ENCODE measurements around the gene GYS1. TPM values are rescaled to one million over a fixed set of nuclear protein-coding genes. Genes with fewer than 3 reads are reported as not detected.
A peak's percentile ranks its signal among the peaks of the same experiment; 100 is the strongest.

The GYS1 gene
- polyA plus RNA-seq, 1 donor, result 39.1 TPM

DNA sequence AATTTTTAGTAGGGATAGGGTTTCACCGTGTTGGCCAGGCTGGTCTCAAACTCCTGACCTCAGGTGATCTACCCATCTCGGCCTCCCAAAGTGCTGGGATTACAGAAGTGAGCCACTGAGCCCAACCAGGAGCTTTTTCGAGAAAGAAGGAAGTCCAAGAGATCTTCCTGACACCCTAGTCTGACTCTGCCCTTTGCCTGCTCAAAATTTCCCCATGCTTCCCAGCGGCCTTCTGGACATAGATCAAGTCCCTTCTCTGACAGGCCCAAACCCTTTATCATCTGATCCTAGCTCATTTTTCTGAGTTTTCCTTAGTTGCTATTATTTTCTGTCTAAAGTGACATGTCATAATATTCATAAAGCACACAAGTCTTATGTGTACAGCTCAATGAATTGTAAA, 40.0 kb downstream of the GYS1 start:
- Histone ChIP-seq H3K9me3 (ENCODE audit: control insufficient read depth, low read depth, low read length) (no peaks in the 10 kb centered on the region), H3K36me3 (ENCODE audit: control insufficient read depth, insufficient read depth, low read length) (peaks cover 9% of the 10 kb centered on the region), H3K27ac (ENCODE audit: low read length) (peak overlapping the region; percentile 27), H3K27me3 (ENCODE audit: control insufficient read depth, insufficient read depth, low read length) (no peaks in the 10 kb centered on the region), H3K4me3 (ENCODE audit: low read length) (no peak overlapping the region), H3K4me1 (ENCODE audit: control insufficient read depth, insufficient read depth, low read length) (peaks cover 18% of the 10 kb centered on the region)
- no peak for DNase-seq
- 67% methylated on average over 1 of the region's 4 CpGs for WGBS (ENCODE audit: insufficient coverage, low lambda C conversion rate)

DNA sequence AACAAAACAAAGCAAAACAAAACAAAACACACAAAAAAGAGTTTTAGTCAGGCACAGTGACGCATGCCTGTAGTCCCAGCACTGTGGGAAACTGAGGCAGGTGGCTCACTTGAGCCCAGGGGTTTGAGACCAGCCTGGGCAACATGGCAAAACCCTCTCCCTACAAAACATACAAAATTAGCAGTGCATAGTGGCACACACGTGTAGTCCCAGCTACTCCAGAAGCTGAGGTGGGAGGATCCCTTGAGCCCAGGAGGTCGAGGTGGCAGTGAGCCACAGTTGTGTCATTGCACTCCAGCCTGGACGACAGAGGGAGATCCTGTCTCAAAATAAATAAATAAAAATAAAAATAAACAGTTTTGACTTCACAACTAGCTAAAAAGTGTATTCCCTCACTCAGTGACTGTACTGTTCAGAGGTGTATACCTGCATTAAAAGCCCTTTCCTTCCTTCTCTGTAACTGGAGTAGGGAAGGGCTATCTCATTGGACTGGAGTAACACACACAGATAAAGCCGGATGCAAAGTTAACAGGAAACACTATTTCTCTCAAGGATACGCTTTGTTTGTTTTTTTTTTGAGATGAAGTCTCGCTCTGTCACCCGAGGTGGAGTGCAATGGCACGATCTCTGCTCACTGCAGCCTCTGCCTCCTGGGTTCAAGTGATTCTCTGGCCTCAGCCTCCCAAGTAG, 42.1 kb downstream of the GYS1 start:
- WGBS (ENCODE audit: insufficient coverage, low lambda C conversion rate), result no CpG with 5 or more reads among the region's 9 CpGs
- Histone ChIP-seq H3K27ac (ENCODE audit: low read length) (no peak overlapping the region), H3K36me3 (ENCODE audit: control insufficient read depth, insufficient read depth, low read length) (peaks cover under 1% of the 10 kb centered on the region), H3K4me1 (ENCODE audit: control insufficient read depth, insufficient read depth, low read length) (peaks cover 13% of the 10 kb centered on the region), H3K9me3 (ENCODE audit: control insufficient read depth, low read depth, low read length) (peaks cover 16% of the 10 kb centered on the region), H3K4me3 (ENCODE audit: low read length) (no peak overlapping the region), H3K27me3 (ENCODE audit: control insufficient read depth, insufficient read depth, low read length) (no peaks in the 10 kb centered on the region)
- DNase-seq, result peak in 1 of 2 donors; percentile 70

GRCh38 chr19:48950159-48950558, 43.0 kb downstream of the GYS1 start:
- H3K27me3 ChIP-seq (ENCODE audit: control insufficient read depth, insufficient read depth, low read length), result no peaks in the 10 kb centered on the region
- peaks cover 16% of the 10 kb centered on the region for H3K9me3 ChIP-seq (ENCODE audit: control insufficient read depth, low read depth, low read length)
- DNase-seq, result no peak
- no peak overlapping the region for H3K4me3 ChIP-seq (ENCODE audit: low read length)
- H3K27ac ChIP-seq (ENCODE audit: low read length), result no peak overlapping the region
- peaks cover 6% of the 10 kb centered on the region for H3K4me1 ChIP-seq (ENCODE audit: control insufficient read depth, insufficient read depth, low read length)
- H3K36me3 ChIP-seq (ENCODE audit: control insufficient read depth, insufficient read depth, low read length), result no peaks in the 10 kb centered on the region
- WGBS (ENCODE audit: insufficient coverage, low lambda C conversion rate), result no CpG with 5 or more reads among the region's 3 CpGs

GRCh38 chr19:48947258-48947542, 45.9 kb downstream of the GYS1 start:
- no peak for DNase-seq
- WGBS (ENCODE audit: insufficient coverage, low lambda C conversion rate), result no CpG with 5 or more reads among the region's 3 CpGs
- no peaks in the 10 kb centered on the region for H3K27me3 ChIP-seq (ENCODE audit: control insufficient read depth, insufficient read depth, low read length)
- H3K4me1 ChIP-seq (ENCODE audit: control insufficient read depth, insufficient read depth, low read length), result no peaks in the 10 kb centered on the region
- no peaks in the 10 kb centered on the region for H3K36me3 ChIP-seq (ENCODE audit: control insufficient read depth, insufficient read depth, low read length)
- H3K27ac ChIP-seq (ENCODE audit: low read length), result no peak overlapping the region
- no peak overlapping the region for H3K4me3 ChIP-seq (ENCODE audit: low read length)
- peaks cover 16% of the 10 kb centered on the region for H3K9me3 ChIP-seq (ENCODE audit: control insufficient read depth, low read depth, low read length)

DNA sequence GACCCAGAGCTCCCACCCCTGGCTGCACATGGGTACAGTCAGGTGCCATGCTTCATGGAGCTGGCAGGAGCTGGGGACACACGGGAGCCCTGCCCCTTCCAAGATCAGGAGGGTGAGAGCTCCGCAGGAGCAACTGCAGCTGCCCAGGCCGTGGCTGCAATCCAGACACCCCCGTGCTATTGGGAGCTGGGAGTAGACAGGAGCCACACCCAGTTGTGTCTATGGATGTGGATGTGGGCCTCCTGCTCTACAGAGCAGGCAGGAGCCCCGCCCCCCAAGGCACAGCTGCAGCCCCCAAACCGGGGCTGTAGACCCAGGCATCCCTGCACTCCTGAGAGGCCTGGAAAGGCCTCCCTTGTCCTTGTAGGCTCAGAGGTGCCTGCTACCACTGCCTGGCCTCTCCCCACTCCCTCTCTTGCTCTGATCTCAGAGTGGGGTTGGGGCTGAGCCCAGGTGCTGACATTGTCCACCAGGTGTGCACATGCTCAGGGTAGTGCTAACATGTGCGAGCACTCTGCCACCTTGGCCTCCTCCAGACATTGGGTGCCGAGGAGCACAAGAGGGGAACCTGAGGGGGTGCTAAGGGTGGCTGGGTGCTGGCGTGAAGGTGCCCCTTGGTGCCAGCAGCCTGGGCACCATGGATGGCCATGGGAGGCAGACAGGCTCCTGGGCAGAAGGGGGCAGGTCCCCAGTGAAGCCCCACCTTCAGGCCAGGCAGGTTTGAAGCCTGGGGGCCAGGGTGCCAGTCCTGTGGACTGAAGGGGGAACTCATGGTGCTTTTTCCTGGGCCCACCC, 46.4 kb downstream of the GYS1 start:
- H3K9me3 ChIP-seq (ENCODE audit: control insufficient read depth, low read depth, low read length), result peaks cover 16% of the 10 kb centered on the region
- H3K4me3 ChIP-seq (ENCODE audit: low read length), result no peak overlapping the region
- no peaks in the 10 kb centered on the region for H3K36me3 ChIP-seq (ENCODE audit: control insufficient read depth, insufficient read depth, low read length)
- no peaks in the 10 kb centered on the region for H3K27me3 ChIP-seq (ENCODE audit: control insufficient read depth, insufficient read depth, low read length)
- no peaks in the 10 kb centered on the region for H3K4me1 ChIP-seq (ENCODE audit: control insufficient read depth, insufficient read depth, low read length)
- no CpG with 5 or more reads among the region's 9 CpGs for WGBS (ENCODE audit: insufficient coverage, low lambda C conversion rate)
- DNase-seq, result no peak
- H3K27ac ChIP-seq (ENCODE audit: low read length), result no peak overlapping the region

DNA sequence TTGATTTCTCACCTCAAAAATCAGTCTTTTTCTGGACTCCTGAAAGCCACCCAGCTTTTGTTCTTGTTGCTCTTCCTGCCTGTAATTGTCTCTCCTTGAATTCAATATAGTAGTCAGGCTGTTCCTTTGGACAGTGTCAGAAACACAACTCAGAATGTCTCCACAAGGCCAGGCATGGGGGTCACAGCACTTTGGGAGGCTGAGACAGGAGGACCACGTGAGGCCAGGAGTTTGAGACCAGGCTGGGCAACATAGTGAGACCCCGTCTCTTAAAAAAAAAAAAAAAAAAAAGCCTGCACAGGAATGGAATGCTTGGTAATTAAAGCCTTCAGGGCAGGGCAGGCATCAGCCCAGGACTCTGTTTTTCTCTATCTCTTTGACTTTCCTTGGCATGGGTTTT, 47.3 kb downstream of the GYS1 start:
- H3K36me3 ChIP-seq (ENCODE audit: control insufficient read depth, insufficient read depth, low read length), result no peaks in the 10 kb centered on the region
- H3K4me3 ChIP-seq (ENCODE audit: low read length), result no peak overlapping the region
- no peaks in the 10 kb centered on the region for H3K4me1 ChIP-seq (ENCODE audit: control insufficient read depth, insufficient read depth, low read length)
- no peak overlapping the region for H3K27ac ChIP-seq (ENCODE audit: low read length)
- no peaks in the 10 kb centered on the region for H3K27me3 ChIP-seq (ENCODE audit: control insufficient read depth, insufficient read depth, low read length)
- DNase-seq, result no peak
- 92% methylated on average over 2 of the region's 2 CpGs for WGBS (ENCODE audit: insufficient coverage, low lambda C conversion rate)
- H3K9me3 ChIP-seq (ENCODE audit: control insufficient read depth, low read depth, low read length), result peaks cover 19% of the 10 kb centered on the region

DNA sequence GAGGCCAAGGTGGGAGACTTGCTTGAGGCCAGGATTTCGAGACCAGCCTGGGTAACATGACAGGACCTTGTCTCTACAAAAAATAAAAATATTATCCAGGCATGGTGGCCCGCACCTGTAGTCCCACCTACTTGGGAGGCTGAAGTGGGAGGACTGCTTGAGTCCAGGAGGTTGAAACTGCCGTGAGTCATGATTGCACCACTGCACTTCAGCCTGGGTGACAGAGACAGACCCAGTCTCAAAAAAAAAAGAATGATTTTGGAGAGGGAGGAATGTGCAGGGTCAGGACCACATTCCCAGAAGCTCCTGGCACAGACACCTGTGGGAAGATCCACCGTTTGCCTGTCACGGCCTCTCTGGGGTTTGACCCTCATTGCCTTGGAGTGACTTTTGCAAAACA, 47.7 kb downstream of the GYS1 start:
- Histone ChIP-seq H3K27ac (ENCODE audit: low read length) (no peak overlapping the region), H3K27me3 (ENCODE audit: control insufficient read depth, insufficient read depth, low read length) (no peaks in the 10 kb centered on the region), H3K9me3 (ENCODE audit: control insufficient read depth, low read depth, low read length) (peaks cover 23% of the 10 kb centered on the region), H3K36me3 (ENCODE audit: control insufficient read depth, insufficient read depth, low read length) (no peaks in the 10 kb centered on the region), H3K4me1 (ENCODE audit: control insufficient read depth, insufficient read depth, low read length) (no peaks in the 10 kb centered on the region), H3K4me3 (ENCODE audit: low read length) (no peak overlapping the region)
- WGBS (ENCODE audit: insufficient coverage, low lambda C conversion rate), result no CpG with 5 or more reads among the region's 5 CpGs
- no peak for DNase-seq

GRCh38 chr19:48943081-48943480, 50.0 kb downstream of the GYS1 start:
- peaks cover 24% of the 10 kb centered on the region for H3K9me3 ChIP-seq (ENCODE audit: control insufficient read depth, low read depth, low read length)
- H3K36me3 ChIP-seq (ENCODE audit: control insufficient read depth, insufficient read depth, low read length), result no peaks in the 10 kb centered on the region
- peaks cover 1% of the 10 kb centered on the region for H3K4me1 ChIP-seq (ENCODE audit: control insufficient read depth, insufficient read depth, low read length)
- no peaks in the 10 kb centered on the region for H3K27me3 ChIP-seq (ENCODE audit: control insufficient read depth, insufficient read depth, low read length)
- WGBS (ENCODE audit: insufficient coverage, low lambda C conversion rate), result 92% methylated on average over 2 of the region's 6 CpGs
- no peak for DNase-seq
- no peak overlapping the region for H3K27ac ChIP-seq (ENCODE audit: low read length)
- H3K4me3 ChIP-seq (ENCODE audit: low read length), result no peak overlapping the region

- peaks cover 18% of the 10 kb centered on the region for H3K9me3 ChIP-seq (ENCODE audit: control insufficient read depth, low read depth, low read length)
- no CpG with 5 or more reads among the region's 5 CpGs for WGBS (ENCODE audit: insufficient coverage, low lambda C conversion rate)
- no peaks in the 10 kb centered on the region for H3K27me3 ChIP-seq (ENCODE audit: control insufficient read depth, insufficient read depth, low read length)
- no peak overlapping the region for H3K27ac ChIP-seq (ENCODE audit: low read length)
- no peak for DNase-seq
- H3K36me3 ChIP-seq (ENCODE audit: control insufficient read depth, insufficient read depth, low read length), result no peaks in the 10 kb centered on the region
- no peak overlapping the region for H3K4me3 ChIP-seq (ENCODE audit: low read length)
- peaks cover 4% of the 10 kb centered on the region for H3K4me1 ChIP-seq (ENCODE audit: control insufficient read depth, insufficient read depth, low read length)
Observed at GRCh38 chr19:48940902-48941301, 52.2 kb downstream of the GYS1 start.

DNA sequence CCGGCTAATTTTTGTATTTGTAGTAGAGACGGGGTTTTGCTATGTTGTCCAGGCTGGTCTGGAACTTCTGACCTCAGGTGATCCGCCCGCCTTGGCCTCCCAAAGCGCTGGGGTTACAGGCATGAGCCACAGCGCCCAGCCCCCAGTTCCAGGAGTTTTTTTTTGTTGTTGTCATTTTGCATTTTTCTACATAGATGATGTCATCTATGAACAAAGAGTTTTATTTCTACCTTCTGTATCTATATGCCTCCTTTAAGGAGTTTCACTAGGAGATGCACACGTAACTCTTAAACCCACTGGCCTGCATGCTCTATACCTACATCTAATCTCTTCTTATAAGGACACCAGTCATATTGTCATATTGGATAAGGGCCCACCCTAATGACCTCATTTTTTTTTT, 54.9 kb downstream of the GYS1 start:
- Histone ChIP-seq H3K9me3 (ENCODE audit: control insufficient read depth, low read depth, low read length) (peaks cover 22% of the 10 kb centered on the region), H3K27me3 (ENCODE audit: control insufficient read depth, insufficient read depth, low read length) (no peaks in the 10 kb centered on the region), H3K4me1 (ENCODE audit: control insufficient read depth, insufficient read depth, low read length) (peaks cover 14% of the 10 kb centered on the region), H3K36me3 (ENCODE audit: control insufficient read depth, insufficient read depth, low read length) (no peaks in the 10 kb centered on the region), H3K27ac (ENCODE audit: low read length) (no peak overlapping the region), H3K4me3 (ENCODE audit: low read length) (no peak overlapping the region)
- WGBS (ENCODE audit: insufficient coverage, low lambda C conversion rate), result 100% methylated on average over 1 of the region's 7 CpGs
- DNase-seq, result no peak

DNA sequence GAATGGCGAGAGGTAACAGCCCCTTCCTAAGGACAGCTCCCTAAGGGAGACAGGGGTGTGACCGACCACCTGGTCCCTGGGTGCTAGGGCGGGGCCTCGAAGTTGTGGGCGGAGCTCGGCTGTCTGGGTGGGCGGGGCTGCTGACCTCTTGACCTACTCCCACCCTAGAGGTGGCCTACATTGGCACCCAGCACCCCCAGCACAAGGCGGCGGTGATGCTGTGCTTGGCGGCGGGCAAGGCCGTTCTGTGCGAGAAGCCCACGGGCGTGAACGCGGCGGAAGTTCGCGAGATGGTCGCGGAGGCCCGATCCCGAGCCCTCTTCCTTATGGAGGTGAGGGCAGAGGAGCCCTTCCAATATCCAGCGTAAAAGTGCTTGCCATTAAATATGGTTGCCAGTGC, 57.2 kb downstream of the GYS1 start:
- Histone ChIP-seq H3K36me3 (ENCODE audit: control insufficient read depth, insufficient read depth, low read length) (no peaks in the 10 kb centered on the region), H3K4me1 (ENCODE audit: control insufficient read depth, insufficient read depth, low read length) (peaks cover 18% of the 10 kb centered on the region), H3K4me3 (ENCODE audit: low read length) (no peak overlapping the region), H3K27ac (ENCODE audit: low read length) (no peak overlapping the region), H3K9me3 (ENCODE audit: control insufficient read depth, low read depth, low read length) (peaks cover 20% of the 10 kb centered on the region), H3K27me3 (ENCODE audit: control insufficient read depth, insufficient read depth, low read length) (peaks cover 3% of the 10 kb centered on the region)
- no CpG with 5 or more reads among the region's 25 CpGs for WGBS (ENCODE audit: insufficient coverage, low lambda C conversion rate)
- DNase-seq, result no peak

All from large intestine (tissue), 3 donors.